Hypothalamus (tissue), 51 donors: ENCODE measurements around the gene MFSD8.
A peak's percentile ranks its signal among the peaks of the same experiment; 100 is the strongest.
"Not testable (repeated sequence)": the region's sequence is repeated elsewhere in the genome, so short reads cannot be mapped to it uniquely, and the experiment has no call there.

Source experiments
- DNase-seq, 51 donors: peaks; one replicate each; lab custom pipeline; 2025; lab: John Stamatoyannopoulos, UW

The MFSD8 gene

DNA sequence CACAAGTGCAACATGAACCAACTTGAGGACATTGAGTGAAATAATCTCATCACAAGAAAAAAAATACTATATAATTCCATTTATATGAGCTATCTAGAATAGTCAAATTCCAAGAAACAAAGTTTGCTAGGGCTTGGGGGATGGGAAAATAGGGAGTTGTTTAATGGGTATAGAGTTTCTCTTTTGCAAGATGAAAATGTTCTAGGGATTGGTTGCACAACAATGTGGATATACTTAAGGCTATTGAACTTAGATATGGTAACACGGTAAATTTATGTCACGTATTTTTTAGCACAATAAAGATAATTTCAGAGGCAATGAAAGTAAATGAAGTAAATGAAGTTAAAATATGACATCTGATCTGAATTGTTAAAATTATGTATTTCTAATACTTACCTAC, 7.9 kb downstream of the MFSD8 start:
- no peak for DNase-seq

DNA sequence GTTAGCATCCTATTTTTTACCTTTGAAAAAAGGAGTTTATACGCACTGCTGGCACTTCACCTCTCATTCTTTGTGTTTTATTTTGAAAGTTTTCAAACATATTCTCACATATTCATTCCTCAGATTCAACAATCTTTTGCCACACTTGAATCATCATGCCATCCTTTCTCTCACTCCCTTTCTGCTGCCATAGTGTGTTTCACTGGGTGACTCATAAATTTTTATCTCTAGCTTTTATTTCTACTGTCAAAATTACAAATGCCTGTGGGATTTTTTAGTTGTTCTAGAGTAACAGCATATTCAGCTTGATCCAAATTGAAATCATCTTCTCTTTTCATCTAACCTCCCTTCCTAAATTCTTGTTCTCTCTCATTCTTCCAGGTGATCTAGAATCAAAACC, 28.0 kb downstream of the MFSD8 start:
- peak in 1 of 51 donors; percentile 3 for DNase-seq

DNA sequence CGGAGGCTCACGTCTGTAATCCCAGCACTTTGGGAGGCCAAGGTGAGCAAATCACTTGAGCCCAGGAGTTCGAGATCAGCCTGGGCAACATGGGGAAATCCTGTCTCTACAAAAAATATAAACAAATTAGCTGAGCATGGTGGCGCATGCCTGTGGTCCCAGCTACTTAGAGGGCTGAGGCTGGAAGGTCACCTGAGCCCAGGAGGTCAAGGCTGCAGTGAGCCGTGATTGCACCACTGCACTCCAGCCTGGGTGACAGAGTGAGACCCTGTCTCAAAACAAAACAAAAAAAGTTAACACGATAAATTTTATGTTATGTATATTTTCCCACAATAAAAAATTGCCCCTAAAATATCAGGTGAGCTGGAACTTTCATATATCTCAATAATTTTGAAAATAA, 33.1 kb downstream of the MFSD8 start:
- DNase-seq, result not testable (repeated sequence)

DNA sequence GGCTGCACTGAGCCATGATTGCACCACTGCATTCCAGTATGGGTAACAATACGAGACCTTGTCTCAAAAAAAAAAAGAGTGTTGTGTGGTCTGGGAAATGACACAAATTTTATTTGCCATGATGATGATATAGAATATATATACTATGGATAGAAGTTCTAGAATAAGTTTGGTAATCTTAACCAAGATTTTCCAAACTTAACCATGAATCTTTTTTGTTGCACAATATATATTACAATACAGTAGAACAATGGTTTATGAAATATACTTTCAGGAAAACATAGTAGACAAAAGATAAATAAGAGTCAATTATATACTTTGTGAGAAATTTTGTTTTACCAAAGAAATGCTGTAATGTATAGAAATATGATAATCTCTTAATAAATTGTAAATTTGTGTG, 34.8 kb downstream of the MFSD8 start:
- DNase-seq, result no peak

DNA sequence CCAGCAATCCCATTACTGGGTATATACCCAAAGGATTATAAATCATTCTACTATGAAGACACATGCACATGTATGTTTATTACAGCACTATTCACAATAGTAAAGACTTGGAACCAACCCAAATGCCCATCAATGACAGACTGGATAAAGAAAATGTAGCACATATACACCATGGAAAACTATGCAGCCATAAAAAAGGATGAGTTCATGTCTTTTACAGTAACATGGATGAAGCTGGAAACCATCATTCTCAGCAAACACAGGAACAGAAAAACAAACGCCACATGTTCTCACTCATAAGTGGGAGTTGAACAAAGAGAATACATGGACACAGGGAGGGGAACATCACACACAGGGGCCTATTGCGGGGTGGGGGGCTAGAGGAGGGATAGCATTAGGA, 39.3 kb downstream of the MFSD8 start:
- DNase-seq, result not testable (repeated sequence)

DNA sequence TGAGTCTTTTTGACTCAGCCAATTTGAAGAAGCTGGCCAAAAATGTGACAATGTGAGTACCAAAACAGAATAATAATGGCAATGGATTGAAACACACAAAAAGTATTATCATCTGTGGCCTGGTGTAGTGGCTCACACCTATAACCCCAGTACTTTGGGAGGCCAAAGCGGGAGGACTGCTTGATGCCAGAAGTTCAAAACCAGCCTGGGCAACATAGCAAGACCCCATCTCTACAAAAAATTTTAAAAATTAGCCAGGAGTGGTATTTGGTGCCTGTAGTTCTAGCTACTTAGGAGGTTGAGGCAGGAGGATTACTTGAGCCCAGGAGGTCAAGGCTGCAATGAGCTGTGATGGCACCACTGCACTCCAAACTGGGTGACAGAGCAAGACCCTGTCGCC, 42.7 kb downstream of the MFSD8 start:
- no peak for DNase-seq

DNA sequence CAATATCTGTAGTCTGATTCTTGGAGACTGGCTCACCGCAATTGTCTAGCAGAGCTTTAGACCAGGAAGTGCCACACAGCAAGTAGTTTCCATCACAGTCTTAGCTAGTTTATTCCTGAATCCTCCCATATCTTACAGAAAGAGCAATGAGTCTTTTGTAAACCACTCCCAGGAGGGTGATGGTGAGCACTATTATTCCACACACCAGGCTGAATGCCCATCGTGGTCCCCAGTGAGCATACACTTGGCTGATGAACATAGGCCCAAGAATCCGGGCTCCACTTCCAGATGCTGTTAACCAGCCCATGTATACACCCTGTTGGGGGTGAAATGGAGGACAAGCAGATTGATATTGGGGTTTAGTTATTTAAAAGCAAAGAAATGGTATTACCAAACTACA, 44.5 kb downstream of the MFSD8 start:
- no peak for DNase-seq

DNA sequence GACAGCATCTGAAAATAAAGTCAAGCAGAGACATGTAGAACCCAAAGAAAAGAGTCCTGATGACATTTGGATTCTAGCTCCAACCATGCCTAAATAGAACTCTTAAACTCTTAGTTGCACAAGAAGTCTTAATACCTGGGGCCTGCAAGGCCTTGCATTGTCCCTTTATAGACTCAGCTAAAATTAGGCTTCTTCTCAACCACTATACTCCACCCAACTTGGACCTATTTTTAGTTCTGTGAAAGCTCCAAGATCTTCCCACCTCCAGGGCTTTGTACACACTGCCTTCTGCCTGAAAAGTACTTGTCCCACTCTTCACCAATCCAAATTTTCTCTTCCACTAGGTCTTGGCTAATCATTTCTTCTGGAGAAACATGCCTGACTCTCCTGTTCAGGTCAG, 47.8 kb downstream of the MFSD8 start:
- no peak for DNase-seq

DNA sequence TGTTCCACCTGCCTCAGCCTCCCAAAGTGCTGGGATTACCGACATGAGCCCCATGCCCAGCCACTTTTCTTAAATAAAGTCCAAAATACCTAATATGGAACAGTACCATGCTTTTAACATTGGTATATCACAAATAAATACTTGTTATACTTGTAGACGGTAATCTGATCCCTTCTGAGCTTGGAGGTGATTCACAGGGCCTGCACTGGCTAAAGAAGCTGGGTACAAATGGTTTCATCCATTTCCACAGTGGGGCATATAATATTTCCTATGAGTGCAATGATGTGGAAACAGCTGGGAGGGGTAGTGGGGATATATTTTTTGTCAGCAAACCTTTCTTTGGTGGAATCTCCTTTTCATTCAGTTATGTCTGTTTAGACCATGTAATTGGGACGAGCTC, 48.5 kb downstream of the MFSD8 start:
- no peak for DNase-seq

DNA sequence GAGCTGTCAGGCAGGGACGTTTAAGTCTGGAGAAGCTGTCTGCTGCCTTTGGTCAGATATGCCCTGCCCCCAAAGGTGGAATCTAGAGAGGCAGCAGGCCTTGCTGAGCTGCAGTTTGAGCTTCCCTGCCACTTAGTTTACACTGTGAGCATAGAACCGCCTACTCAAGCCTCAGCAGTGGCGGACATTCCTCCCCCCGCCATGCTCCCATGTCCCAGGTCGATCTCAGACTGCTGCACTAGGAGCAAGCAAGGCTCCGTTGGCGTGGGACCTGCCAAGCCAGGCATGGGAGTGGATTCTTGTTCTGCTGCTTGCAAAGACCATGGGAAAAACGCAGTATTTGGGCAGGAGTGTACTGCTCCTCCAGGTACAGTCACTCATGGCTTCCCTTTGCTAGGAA, 59.9 kb downstream of the MFSD8 start:
- DNase-seq, result no peak

DNA sequence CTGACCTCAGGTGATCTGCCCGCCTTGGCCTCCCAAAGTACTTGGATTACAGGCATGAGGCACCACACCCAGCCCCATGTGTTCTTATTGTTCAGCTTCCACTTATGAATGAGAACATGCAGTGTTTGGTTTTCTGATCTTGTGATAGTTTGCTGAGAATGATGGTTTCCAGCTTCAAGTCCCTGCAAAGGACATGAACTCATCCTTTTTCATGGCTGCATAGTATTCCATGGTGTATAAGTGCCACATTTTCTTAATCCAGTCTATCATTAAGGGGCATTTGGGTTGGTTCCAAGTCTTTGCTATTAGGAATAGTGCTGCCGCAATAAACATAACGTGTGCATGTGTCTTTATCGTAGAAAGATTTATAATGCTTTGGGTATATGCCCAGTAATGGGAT, 65.3 kb downstream of the MFSD8 start:
- not testable (repeated sequence) for DNase-seq

DNA sequence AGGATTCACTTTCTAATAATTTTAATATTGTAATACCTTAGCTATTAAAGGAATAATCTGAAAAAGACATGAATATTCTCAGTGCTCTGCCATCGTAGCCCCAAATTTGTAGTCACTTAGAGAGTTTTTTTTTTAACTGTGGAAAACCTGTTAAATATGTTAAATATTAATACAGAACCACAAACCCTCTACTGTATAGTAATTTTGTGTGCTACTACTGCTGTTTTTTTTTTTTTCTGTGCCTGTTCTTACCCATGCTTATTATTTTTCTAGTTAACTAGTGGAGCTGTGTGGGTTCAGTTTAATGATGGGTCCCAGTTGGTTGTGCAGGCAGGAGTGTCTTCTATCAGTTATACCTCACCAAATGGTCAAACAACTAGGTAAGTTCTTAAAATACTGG, 68.4 kb downstream of the MFSD8 start:
- no peak for DNase-seq

DNA sequence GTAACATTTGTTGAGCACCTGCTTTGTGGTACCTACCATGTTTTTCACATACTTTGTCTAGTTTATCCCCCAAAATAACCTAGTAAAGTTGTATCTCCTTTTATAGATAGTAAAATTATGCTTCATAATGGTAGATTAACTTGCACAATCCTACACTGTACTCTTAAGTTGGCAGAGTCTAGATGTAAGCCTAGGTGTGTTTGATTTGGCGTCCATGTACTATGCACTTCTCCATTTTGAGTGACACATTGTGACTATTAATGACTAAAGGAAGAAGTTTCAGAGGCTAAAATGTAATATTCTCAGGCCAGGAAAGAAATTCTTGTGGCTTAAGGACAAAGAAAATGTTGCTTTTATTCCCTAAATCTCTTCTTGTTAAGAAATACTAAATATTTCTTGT, 68.9 kb downstream of the MFSD8 start:
- DNase-seq, result no peak

DNA sequence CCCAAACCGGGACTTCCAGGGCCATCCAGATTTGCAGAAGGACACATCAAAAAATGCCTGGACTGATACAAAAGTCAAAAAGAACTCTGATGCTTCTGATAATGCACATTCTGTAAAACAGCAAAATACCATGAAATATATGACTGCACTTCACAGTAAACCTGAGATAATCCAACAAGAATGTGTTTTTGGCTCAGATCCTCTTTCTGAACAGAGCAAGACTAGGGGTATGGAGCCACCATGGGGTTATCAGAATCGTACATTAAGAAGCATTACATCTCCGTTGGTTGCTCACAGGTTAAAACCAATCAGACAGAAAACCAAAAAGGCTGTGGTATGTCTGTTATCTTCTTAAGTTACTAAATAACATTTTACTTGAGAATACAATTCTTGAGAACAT, 75.1 kb downstream of the MFSD8 start:
- no peak for DNase-seq

DNA sequence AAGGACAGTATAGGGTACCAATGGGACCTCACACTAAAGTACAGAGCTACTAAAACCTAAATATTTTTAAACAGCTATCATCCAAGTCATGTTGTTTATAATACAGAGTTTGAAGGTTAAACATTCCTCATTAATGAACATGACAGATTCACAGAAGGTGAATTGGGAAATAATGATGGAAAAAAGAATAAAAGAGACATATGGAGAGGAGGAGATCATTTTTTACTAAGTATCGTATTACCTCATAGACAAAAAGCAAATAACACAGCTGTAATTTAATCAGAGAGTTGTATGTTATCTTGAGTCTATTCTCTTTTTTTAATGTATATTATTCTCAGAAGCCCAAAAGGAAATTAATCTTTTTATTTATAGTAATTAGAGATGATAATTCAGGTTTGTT, 76.4 kb downstream of the MFSD8 start:
- DNase-seq, result no peak

DNA sequence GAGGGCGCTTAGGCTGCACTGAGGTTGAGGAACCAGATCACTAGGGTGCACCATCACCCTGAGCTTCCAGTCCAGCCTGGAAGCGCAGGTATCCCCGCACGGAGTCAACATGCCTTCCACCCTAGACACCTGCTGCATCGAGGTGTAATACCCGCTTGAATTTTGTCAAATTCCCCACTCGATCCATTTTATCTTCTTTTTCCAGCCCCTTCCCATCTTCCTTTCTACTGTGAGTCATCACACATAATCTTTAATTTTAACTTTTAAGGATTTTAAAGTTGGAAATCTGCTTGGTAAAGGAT, 83.5 kb downstream of the MFSD8 start:
- DNase-seq, result no peak

DNA sequence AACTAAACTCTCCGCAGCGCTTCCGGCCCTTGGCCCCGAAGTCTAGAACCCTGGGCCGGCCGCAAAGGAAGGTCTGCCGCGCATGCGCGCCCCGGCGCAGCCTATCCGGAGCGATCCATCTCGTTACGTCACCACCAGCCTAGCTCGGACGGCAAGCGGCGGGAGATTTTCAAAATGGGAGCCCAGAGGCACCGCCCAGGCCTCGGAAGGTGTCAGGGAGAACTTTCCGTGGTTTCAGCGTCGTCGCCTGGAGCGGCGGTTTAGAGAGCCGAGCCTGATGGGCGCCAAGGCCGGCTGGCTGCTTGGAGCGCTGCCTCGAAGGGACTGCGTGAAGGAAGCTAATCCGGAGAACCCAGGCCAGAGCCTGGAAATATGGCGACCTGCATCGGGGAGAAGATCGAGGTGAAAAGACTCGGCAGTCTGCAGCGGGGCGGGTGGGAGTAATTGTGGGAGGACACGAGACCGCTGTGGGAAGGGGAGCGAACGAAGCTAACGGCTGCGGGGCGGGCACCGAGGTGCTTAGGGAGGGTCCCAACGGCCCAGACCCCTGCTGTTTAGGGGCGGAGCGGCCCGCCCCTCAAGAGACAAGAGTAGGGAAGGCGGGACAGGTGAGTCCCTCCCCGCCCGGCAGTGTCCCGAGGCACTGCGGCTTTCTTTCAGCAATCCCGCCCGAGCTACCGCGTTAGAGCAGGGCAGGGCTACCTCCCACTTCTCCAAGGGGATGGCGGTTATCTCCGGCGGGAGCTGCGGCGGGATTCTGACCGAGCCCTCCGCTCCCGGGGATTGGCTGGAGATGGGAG, 84.0 kb downstream of the MFSD8 start, which contains the start of gene PLK4:
TSS of gene PLK4 (plus strand) at position 131 of the 800 bp plus-strand sequence. CDS start at position 373, 242 bp downstream.
- DNase-seq, result peak; percentile 46 to 94 (median 87)

DNA sequence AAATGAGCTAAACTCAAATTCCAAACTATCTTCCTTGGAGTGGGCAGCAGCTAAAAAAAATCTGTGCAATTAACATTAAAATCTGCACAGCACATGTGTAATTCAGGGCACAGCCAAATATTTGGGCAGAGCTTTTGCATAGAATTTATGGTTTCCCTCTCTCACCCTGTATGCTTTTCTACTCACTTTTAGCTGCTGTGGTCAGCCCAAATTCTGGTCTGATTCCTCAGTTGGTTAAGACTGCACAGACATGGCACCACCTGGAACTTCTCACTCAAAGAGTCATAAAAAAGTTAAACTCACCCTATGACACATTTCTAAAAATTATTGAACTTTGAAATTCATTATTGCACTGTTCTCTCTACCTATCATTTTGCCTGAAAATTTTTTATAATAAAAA, 89.2 kb downstream of the MFSD8 start:
- DNase-seq, result no peak

DNA sequence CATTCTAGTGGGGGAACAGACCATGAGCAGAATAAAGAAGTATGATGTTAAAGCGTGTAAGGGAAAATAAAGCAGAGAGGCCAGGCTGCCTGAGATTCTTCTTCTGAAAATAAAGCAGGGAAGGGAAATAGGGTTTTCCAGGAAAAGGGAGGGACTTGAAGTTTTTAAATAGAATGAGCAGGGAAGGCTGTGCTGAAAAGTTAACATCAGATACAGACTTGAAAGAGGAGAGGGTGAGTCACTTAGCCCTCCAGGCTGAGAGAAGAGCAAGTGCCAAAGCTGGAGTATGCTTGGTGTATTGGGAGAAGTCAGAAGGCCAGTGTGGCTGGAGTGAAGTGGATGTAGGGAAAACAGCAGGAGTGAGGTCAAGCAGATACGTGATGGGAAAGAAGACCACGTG, 94.3 kb downstream of the MFSD8 start:
- peak in 5 of 51 donors; percentile 0 to 44 (median 8) for DNase-seq

DNA sequence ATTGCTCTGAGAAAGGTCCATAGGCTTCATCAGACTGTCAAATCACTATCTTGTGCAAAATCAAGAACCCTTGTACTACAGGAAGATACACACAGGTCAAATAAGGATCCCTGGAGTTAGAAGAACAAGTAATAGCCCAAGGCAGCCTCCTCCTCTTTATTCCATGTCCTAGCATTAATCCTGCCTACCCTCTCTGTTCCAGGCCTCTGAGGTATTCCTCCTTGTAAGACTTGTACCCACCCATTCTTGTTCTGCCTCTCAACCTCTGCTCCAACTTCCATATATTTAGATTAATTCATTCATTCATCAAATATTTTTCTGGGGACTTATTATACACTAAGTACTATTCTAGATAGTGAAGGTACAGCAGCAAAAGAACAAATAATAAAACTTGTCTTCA, 94.7 kb downstream of the MFSD8 start:
- DNase-seq, result no peak

DNA sequence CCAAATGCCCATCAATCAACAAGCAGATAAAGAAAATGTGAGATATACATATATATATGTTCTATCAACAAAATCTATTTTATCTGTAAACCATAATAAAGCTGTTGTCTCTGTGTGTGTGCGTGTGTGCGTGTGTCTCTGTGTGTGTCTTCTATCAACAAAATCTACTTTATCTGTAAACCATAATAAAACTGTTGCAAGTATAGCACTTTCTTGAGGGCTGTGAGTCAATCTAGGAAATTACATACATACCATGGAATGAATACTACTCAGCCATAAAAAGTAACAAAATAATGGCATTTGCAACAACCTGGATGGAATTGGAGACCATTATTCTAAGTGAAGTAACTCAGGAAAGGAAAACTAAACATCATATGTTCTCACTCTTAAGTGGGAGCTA, 96.8 kb downstream of the MFSD8 start:
- DNase-seq, result no peak
